ENCODE measurements around the gene ANXA11.

ANXA11 gene

DNA sequence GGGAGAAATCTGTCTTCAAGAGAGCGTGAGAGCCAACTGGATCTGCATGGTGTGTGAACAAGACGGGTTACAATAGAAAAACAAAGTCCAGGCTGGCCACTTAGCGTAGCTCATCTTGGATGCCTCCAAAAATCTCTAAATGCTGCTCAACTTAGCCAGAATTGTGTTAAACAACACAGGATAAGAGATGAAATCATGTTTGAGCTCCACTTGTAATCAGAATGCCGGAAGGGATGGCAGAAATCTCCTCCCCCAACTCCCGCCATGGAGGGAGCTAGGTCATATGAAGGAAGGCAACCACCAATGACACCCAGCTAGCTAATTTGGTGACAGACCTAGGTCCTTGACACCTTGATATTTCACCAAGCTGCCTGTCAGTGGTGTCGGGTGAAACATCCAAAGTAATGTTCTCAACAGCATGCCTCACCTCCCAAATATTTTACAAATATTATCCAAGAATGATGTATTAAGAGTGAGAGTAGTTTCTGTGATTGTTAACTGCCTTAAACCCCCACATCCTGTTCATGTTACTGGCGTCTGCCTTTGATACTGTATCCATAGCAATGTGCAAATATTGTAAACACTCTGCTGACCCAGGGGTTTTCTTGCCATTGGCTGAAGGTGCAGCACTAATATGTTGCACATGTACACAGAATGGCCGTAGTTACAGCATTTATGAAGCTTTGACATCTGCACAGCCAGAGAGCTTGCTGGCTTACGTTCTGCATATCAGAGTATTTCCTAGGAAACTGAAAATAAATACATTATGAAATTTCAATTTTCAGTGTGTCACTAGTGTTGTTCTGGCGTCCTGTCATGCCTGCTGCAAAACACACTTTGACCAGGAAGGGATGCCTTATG is 101.0 kb downstream of the ANXA11 start:
- DNase-seq (ENCODE audit: low read depth) = peak; percentile 87
